Endothelial cell of umbilical vein (primary cell): ENCODE results near the gene AK9. TPM values are rescaled to one million over a fixed set of nuclear protein-coding genes. Genes with fewer than 3 reads are reported as not detected.
"Not testable (repeated sequence)": the region's sequence is repeated elsewhere in the genome, so short reads cannot be mapped to it uniquely, and the experiment has no call there.

Experiments used
- BruUV-seq: library from RNA; stranded (reverse); fragments of 400-500 nt; replicated peaks from 2 replicates; lab custom pipeline; 2021; lab: Mats Ljungman, UMichigan
- CTCF ChIA-PET: fragments of 300-600, 350-600 bp; sonication (Branson Sonifier 250); formaldehyde crosslinking; loops from one replicate; lab custom pipeline; 2021; ENCODE audit warnings: antibody characterized with exemption, inconsistent platforms; lab: Charles Lee
- POLR2A ChIA-PET: fragments of 300-600, 350-600 bp; sonication (Branson Sonifier 250); formaldehyde crosslinking; loops from one replicate; lab custom pipeline; 2021; ENCODE audit warnings: antibody characterized with exemption, inconsistent platforms; lab: Charles Lee
- DNase-seq: peaks from one replicate; pipeline ENCODE4 v3.0.0-alpha.2; 2011; ENCODE audit warnings: low read depth, low spot score
- FAIRE-seq: peaks from 2 replicates; lab custom pipeline; 2011; peaks lifted over from hg19 to GRCh38; lab: Jason Lieb, UNC
- H2AFZ ChIP-seq: 2 replicates; pipeline ENCODE4 v1.6.0; 2012; ENCODE audit warnings: low read depth, low read length, control low read depth, inconsistent platforms
- H3K27ac ChIP-seq: 2 replicates; pipeline ENCODE4 v1.5.1; 2011; ENCODE audit warnings: low read depth, mild to moderate bottlenecking, control low read depth, low read length, moderate library complexity; ENCODE audit not compliant: insufficient read depth
- H3K27me3 ChIP-seq, 2 experiments: 2 replicates each; pipeline versions ENCODE4 v1.6.0 to v1.6.1; 2011; ENCODE audit warnings: low read length in 2 of 2, mixed read lengths in 1 of 2; ENCODE audit not compliant: control insufficient read depth in 2 of 2, insufficient read depth in 2 of 2
- H3K36me3 ChIP-seq, 2 experiments: 2 replicates in 1 of 2; 3 replicates in 1 of 2; pipeline ENCODE4 v1.5.1; 2011; ENCODE audit warnings: low read length in 2 of 2, mild to moderate bottlenecking in 1 of 2, moderate library complexity in 1 of 2; ENCODE audit not compliant: control insufficient read depth in 2 of 2, insufficient read depth in 2 of 2; ENCODE audit errors: extremely low read depth in 1 of 2
- H3K4me1 ChIP-seq: 3 replicates; pipeline ENCODE4 v1.5.1; 2011; ENCODE audit warnings: mild to moderate bottlenecking, low read length; ENCODE audit not compliant: control insufficient read depth, insufficient read depth; ENCODE audit errors: extremely low read depth
- H3K4me2 ChIP-seq: 2 replicates; pipeline ENCODE4 v1.6.1; 2011; ENCODE audit warnings: low read length, control low read depth, mixed read lengths; ENCODE audit not compliant: insufficient read depth
- H3K4me3 ChIP-seq, 3 experiments: fragments of 200-600 bp in 1 of 3; sonication (generic), shearing (Covaris generic) in 1 of 3; replicated peaks in 1 of 3; 2 replicates each; pipeline ENCODE4 v1.5.1; 2011 to 2016; ENCODE audit warnings: control low read depth in 3 of 3, low read length in 3 of 3, mild to moderate bottlenecking in 2 of 3, inconsistent platforms in 1 of 3, low read depth in 1 of 3, moderate library complexity in 1 of 3; ENCODE audit not compliant: insufficient read depth in 1 of 3
- H3K79me2 ChIP-seq: 2 replicates; pipeline ENCODE4 v1.6.0; 2012; ENCODE audit warnings: low read length, inconsistent platforms; ENCODE audit not compliant: control insufficient read depth, insufficient read depth
- H3K9ac ChIP-seq: replicated peaks from 2 replicates; pipeline ENCODE3; 2011; ENCODE audit warnings: low read length, control low read depth; ENCODE audit not compliant: insufficient read depth; ENCODE audit errors: extremely low read depth
- H3K9me1 ChIP-seq: replicated peaks from 3 replicates; pipeline ENCODE4 v1.6.0; 2011; ENCODE audit warnings: mild to moderate bottlenecking, low read length; ENCODE audit not compliant: control insufficient read depth, insufficient read depth; ENCODE audit errors: extremely low read depth
- H3K9me3 ChIP-seq: replicated peaks from 2 replicates; pipeline ENCODE4 v1.5.1; 2012; ENCODE audit warnings: low read length, inconsistent platforms; ENCODE audit not compliant: control insufficient read depth, insufficient read depth
- H4K20me1 ChIP-seq: replicated peaks from 2 replicates; pipeline ENCODE3; 2011; ENCODE audit warnings: mild to moderate bottlenecking, low read length; ENCODE audit not compliant: control insufficient read depth, insufficient read depth; ENCODE audit errors: extremely low read depth
- EZH2 ChIP-seq: IDR thresholded peaks from 2 replicates; pipeline ENCODE4 v1.6.1; 2012; ENCODE audit warnings: borderline replicate concordance, low read depth, mild to moderate bottlenecking, moderate library complexity, low read length, inconsistent platforms; ENCODE audit not compliant: severe bottlenecking
- FOS ChIP-seq: IDR thresholded peaks from 2 replicates; pipeline ENCODE4 v1.6.1; 2011; ENCODE audit warnings: mild to moderate bottlenecking, low read length, moderate library complexity, borderline replicate concordance; ENCODE audit not compliant: insufficient read depth
- GATA2 ChIP-seq: IDR thresholded peaks from 2 replicates; pipeline ENCODE4 v1.7.0; 2011; ENCODE audit warnings: low read depth, mild to moderate bottlenecking, moderate library complexity, mixed read lengths, low read length; ENCODE audit not compliant: insufficient read length, insufficient read depth
- JUN ChIP-seq: IDR thresholded peaks from 2 replicates; pipeline ENCODE4 v1.6.1; 2011; ENCODE audit warnings: borderline replicate concordance, low read depth; ENCODE audit not compliant: insufficient read length, insufficient read depth
- MYC ChIP-seq: IDR thresholded peaks from one replicate; pipeline ENCODE4 v1.6.1; 2011; ENCODE audit warnings: mild to moderate bottlenecking, low read depth, low read length
- POLR2A ChIP-seq: IDR thresholded peaks from 2 replicates; pipeline ENCODE4 v1.6.1; 2012; ENCODE audit warnings: low read depth, mild to moderate bottlenecking, control low read depth, low read length
- POLR2AphosphoS5 ChIP-seq: IDR thresholded peaks from 2 replicates; pipeline ENCODE4 v1.6.1; 2012; ENCODE audit warnings: low read depth, mild to moderate bottlenecking, control low read depth, low read length, moderate library complexity; ENCODE audit not compliant: insufficient read depth
- dilution Hi-C: fragments of 300-500 bp; cut with MboI; formaldehyde crosslinking; loops from one replicate; pipeline ENCODE4 v1.15.0; 2019; ENCODE audit warnings: low sequenced_read_pairs; ENCODE audit not compliant: extremely low pct_ligation_motif_present
- intact Hi-C: fragments of 100-400 bp; cut with micrococcal nuclease; formaldehyde crosslinking; loops from one replicate; pipeline ENCODE4 v1.10.0; 2022
- polyA plus RNA-seq, 4 experiments: library from polyadenylated mRNA; depleted of rRNA in 3 of 4; stranded (reverse) in 3 of 4; unstranded in 1 of 4; fragments of >200 nt; gene quantifications; 2 replicates each; pipeline versions ENCODE4 v1.2.1 to v1.2.3, GENCODE V29; 2011 to 2012; ENCODE audit warnings: missing spikeins in 1 of 4
- total RNA-seq: library from RNA; stranded (reverse); gene quantifications from 2 replicates; pipeline ENCODE4 v1.2.3, GENCODE V29; 2021
- TF ChIP-seq, protein P1 (sequence below), 2 donors: IDR thresholded peaks; 1 replicate in 1 of 2; 2 replicates in 1 of 2; pipeline ENCODE4 v1.5.1; 2011; ENCODE audit warnings: low read length in 2 of 2, mild to moderate bottlenecking in 2 of 2, moderate library complexity in 2 of 2, control low read depth in 1 of 2, inconsistent platforms in 1 of 2, low read depth in 1 of 2; ENCODE audit not compliant: insufficient read depth in 1 of 2; ENCODE audit errors: extremely low read depth in 1 of 2
- TF ChIP-seq, protein P2 (sequence below): IDR thresholded peaks from 2 replicates; pipeline ENCODE4 v1.6.1; 2011; ENCODE audit not compliant: insufficient read depth, insufficient read length

AK9 gene
- total and polyA plus RNA-seq, 2 donors (not counting 3 experiments of a cell fraction or from before 2014, with no cell fraction given), result 1.4 to 3.2 TPM

DNA sequence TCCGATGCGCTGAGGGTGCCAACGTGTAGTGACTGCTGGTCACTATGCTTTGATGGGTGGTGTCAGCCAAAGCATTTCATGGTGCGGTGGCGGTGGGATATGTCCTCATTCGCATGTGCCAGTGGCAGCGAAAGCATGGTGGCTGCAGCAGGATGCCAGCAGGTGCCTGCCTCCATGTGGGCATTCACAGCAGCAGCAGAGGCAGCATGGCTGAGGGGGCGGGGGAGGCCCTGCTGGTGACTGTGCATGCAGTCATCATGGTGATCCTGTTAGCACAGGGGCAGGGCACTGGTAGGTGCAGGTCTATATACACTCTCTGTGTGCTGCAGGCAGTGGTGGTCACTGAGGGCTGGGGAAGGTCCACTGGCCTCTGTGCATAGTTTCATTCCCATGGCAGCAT is 22.1 kb upstream of the AK9 start:
- no peaks in the 10 kb centered on the region for H3K9me1 ChIP-seq
- no peaks in the 10 kb centered on the region for H3K4me1 ChIP-seq
- H3K4me3 ChIP-seq, result no peak overlapping the region
- FAIRE-seq (no peak), DNase-seq (no peak)
- H3K27me3 ChIP-seq, result no peaks in the 10 kb centered on the region
- no peaks in the 10 kb centered on the region for H4K20me1 ChIP-seq
- TF ChIP-seq GATA2, result no peak
- TF ChIP-seq POLR2A, result no peak
- TF ChIP-seq, protein P1, sequence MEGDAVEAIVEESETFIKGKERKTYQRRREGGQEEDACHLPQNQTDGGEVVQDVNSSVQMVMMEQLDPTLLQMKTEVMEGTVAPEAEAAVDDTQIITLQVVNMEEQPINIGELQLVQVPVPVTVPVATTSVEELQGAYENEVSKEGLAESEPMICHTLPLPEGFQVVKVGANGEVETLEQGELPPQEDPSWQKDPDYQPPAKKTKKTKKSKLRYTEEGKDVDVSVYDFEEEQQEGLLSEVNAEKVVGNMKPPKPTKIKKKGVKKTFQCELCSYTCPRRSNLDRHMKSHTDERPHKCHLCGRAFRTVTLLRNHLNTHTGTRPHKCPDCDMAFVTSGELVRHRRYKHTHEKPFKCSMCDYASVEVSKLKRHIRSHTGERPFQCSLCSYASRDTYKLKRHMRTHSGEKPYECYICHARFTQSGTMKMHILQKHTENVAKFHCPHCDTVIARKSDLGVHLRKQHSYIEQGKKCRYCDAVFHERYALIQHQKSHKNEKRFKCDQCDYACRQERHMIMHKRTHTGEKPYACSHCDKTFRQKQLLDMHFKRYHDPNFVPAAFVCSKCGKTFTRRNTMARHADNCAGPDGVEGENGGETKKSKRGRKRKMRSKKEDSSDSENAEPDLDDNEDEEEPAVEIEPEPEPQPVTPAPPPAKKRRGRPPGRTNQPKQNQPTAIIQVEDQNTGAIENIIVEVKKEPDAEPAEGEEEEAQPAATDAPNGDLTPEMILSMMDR (IDR thresholded peaks at IDR 0.05; ENCODE audit: extremely low read depth in 1 of 2, insufficient read depth in 1 of 2, low read depth in 1 of 2, low read length in 2 of 2), result no peak
- TF ChIP-seq JUN, result no peak
- TF ChIP-seq FOS, result no peak
- no peak for TF ChIP-seq MYC
- TF ChIP-seq, protein P2, sequence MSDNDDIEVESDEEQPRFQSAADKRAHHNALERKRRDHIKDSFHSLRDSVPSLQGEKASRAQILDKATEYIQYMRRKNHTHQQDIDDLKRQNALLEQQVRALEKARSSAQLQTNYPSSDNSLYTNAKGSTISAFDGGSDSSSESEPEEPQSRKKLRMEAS, result no peak
- no peak for TF ChIP-seq POLR2AphosphoS5
- no peak for TF ChIP-seq EZH2
- no peak overlapping the region for H2AFZ ChIP-seq
- POLR2A ChIA-PET, result no interaction called here
- dilution Hi-C loops (no loop called here), intact Hi-C loops (no loop called here)
- H3K27ac ChIP-seq, result no peak overlapping the region
- no peak overlapping the region for H3K4me2 ChIP-seq
- peaks cover 2% of the 10 kb centered on the region for H3K79me2 ChIP-seq
- CTCF ChIA-PET, result interaction anchor here (3.4 to 5.2 kb wide), 2 partner anchors 9 to 326 kb away, joined by 21 to 36 read pairs; no protein-coding TSS in a partner anchor
- no peaks in the 10 kb centered on the region for H3K9me3 ChIP-seq
- H3K9ac ChIP-seq, result no peak overlapping the region
- H3K36me3 ChIP-seq, result no peaks in the 10 kb centered on the region
- BruUV-seq, result no TSS peak

DNA sequence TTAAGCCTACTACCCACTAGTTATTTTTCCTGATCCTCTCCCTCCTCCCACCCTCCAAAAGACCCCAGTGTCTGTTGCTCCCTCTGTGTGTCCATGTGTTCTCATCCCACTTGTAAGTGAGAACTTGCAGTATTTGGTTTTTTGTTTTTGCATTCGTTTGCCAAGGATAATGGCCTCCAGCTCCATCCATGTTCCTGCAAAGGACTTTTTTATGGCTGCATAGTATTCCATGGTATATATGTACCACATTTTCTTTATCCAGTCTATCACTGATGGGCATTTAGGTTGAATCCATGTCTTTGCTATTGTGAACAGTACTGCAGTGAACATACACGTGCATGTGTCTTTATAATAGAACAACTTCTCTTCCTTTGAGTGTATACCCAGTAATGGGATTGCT is 17.1 kb upstream of the AK9 start:
- H3K9ac ChIP-seq, H2AFZ ChIP-seq, H3K4me3 ChIP-seq, H4K20me1 ChIP-seq, DNase-seq, BruUV-seq, H3K27ac ChIP-seq, H3K36me3 ChIP-seq, FAIRE-seq, H3K9me3 ChIP-seq, H3K27me3 ChIP-seq, H3K4me2 ChIP-seq, H3K4me1 ChIP-seq, POLR2A ChIA-PET, dilution Hi-C loops, H3K79me2 ChIP-seq, H3K9me1 ChIP-seq: not testable (repeated sequence)
- CTCF ChIA-PET, result interaction anchor here (1.7 kb wide), 1 partner anchor 332 kb away, joined by 5 read pairs; no protein-coding TSS in a partner anchor
- intact Hi-C loops, result loop anchor here (5.0 kb wide), 1 partner anchor 469 kb away; the partner anchor contains the start of gene WASF1
